ENCODE results near the gene PDC.
"Not testable (repeated sequence)": the region's sequence is repeated elsewhere in the genome, so short reads cannot be mapped to it uniquely, and the experiment has no call there.

The PDC gene

GRCh38 chr1:186479162-186479561, 18.2 kb upstream of the PDC start:
- no peaks in the 10 kb centered on the region for H3K79me1 ChIP-seq (ENCODE audit: low read length)
- H3K9ac ChIP-seq (ENCODE audit: low read length), result no peak overlapping the region
- no peak overlapping the region for H2BK5ac ChIP-seq (ENCODE audit: low read length)
- H4K5ac ChIP-seq (ENCODE audit: low read length), result no peak overlapping the region
- H3K4me2 ChIP-seq (ENCODE audit: low read length), result no peak overlapping the region
- no peak overlapping the region for H3K4me3 ChIP-seq (ENCODE audit: low read length)
- H3K4ac ChIP-seq (ENCODE audit: low read depth, low read length), result no peak overlapping the region
- peak; percentile 32 for DNase-seq
- no peak overlapping the region for H3K27ac ChIP-seq (ENCODE audit: low read depth, low read length)
- no peaks in the 10 kb centered on the region for H3K27me3 ChIP-seq (ENCODE audit: insufficient read depth, low read length, poor library complexity)
- no peaks in the 10 kb centered on the region for H3K79me2 ChIP-seq (ENCODE audit: control insufficient read depth, insufficient read depth, low read length)
- no peak overlapping the region for H2BK15ac ChIP-seq (replicated peaks; ENCODE audit: low read depth)
- H4K8ac ChIP-seq (ENCODE audit: low read depth, low read length), result no peak overlapping the region
- H3K23ac ChIP-seq (ENCODE audit: low read length), result no peak overlapping the region
- no peak overlapping the region for H2AK5ac ChIP-seq (ENCODE audit: low read length)
- H3K56ac ChIP-seq (ENCODE audit: low read length), result no peak overlapping the region
- no peaks in the 10 kb centered on the region for H3K36me3 ChIP-seq (ENCODE audit: control insufficient read depth, insufficient read depth, low read length)
- no CpG with 5 or more reads among the region's 2 CpGs for WGBS (ENCODE audit: extremely low coverage, insufficient coverage, low lambda C conversion rate)
- H3K18ac ChIP-seq (ENCODE audit: low read length), result no peak overlapping the region
- H3K4me1 ChIP-seq (ENCODE audit: control insufficient read depth, low read depth, low read length), result no peaks in the 10 kb centered on the region
- no peak overlapping the region for H2BK120ac ChIP-seq (ENCODE audit: low read depth, low read length)

- WGBS (ENCODE audit: extremely low coverage, insufficient coverage, low lambda C conversion rate), result no CpG with 5 or more reads among the region's 5 CpGs
- Histone ChIP-seq H3K4me3 (ENCODE audit: low read length) (no peak overlapping the region), H3K4me2 (ENCODE audit: low read length) (no peak overlapping the region), H4K5ac (ENCODE audit: low read length) (no peak overlapping the region), H2AK5ac (ENCODE audit: low read length) (no peak overlapping the region), H3K79me2 (ENCODE audit: control insufficient read depth, insufficient read depth, low read length) (no peaks in the 10 kb centered on the region), H3K27ac (ENCODE audit: low read depth, low read length) (no peak overlapping the region), H3K18ac (ENCODE audit: low read length) (no peak overlapping the region), H3K56ac (ENCODE audit: low read length) (no peak overlapping the region), H2BK120ac (ENCODE audit: low read depth, low read length) (no peak overlapping the region), H3K4ac (ENCODE audit: low read depth, low read length) (no peak overlapping the region), H3K27me3 (ENCODE audit: insufficient read depth, low read length, poor library complexity) (no peaks in the 10 kb centered on the region), H3K23ac (ENCODE audit: low read length) (no peak overlapping the region), H3K4me1 (ENCODE audit: control insufficient read depth, low read depth, low read length) (no peaks in the 10 kb centered on the region), H3K9ac (ENCODE audit: low read length) (no peak overlapping the region), H4K8ac (ENCODE audit: low read depth, low read length) (no peak overlapping the region), H3K36me3 (ENCODE audit: control insufficient read depth, insufficient read depth, low read length) (no peaks in the 10 kb centered on the region), H2BK5ac (ENCODE audit: low read length) (no peak overlapping the region), H2BK15ac (replicated peaks; ENCODE audit: low read depth) (no peak overlapping the region), H3K79me1 (ENCODE audit: low read length) (no peaks in the 10 kb centered on the region)
- DNase-seq, result no peak
Observed at GRCh38 chr1:186476264-186477040, 15.5 kb upstream of the PDC start.

- H3K27me3 ChIP-seq (ENCODE audit: insufficient read depth, low read length, poor library complexity), result no peaks in the 10 kb centered on the region
- no CpG with 5 or more reads among the region's 2 CpGs for whole genome bisulfite sequencing (ENCODE audit: extremely low coverage, insufficient coverage, low lambda C conversion rate)
- peak; percentile 19 for DNase-seq
- H3K79me2 ChIP-seq (ENCODE audit: control insufficient read depth, insufficient read depth, low read length), result no peaks in the 10 kb centered on the region
- no peak overlapping the region for H4K8ac ChIP-seq (ENCODE audit: low read depth, low read length)
- H3K4ac ChIP-seq (ENCODE audit: low read depth, low read length), result no peak overlapping the region
- H3K9ac ChIP-seq (ENCODE audit: low read length), result no peak overlapping the region
- no peak overlapping the region for H2BK5ac ChIP-seq (ENCODE audit: low read length)
- H4K5ac ChIP-seq (ENCODE audit: low read length), result no peak overlapping the region
- H3K23ac ChIP-seq (ENCODE audit: low read length), result no peak overlapping the region
- H3K36me3 ChIP-seq (ENCODE audit: control insufficient read depth, insufficient read depth, low read length), result no peaks in the 10 kb centered on the region
- no peaks in the 10 kb centered on the region for H3K79me1 ChIP-seq (ENCODE audit: low read length)
- H3K27ac ChIP-seq (ENCODE audit: low read depth, low read length), result no peak overlapping the region
- no peak overlapping the region for H3K18ac ChIP-seq (ENCODE audit: low read length)
- H3K4me2 ChIP-seq (ENCODE audit: low read length), result no peak overlapping the region
- H2BK15ac ChIP-seq (replicated peaks; ENCODE audit: low read depth), result no peak overlapping the region
- no peak overlapping the region for H2BK120ac ChIP-seq (ENCODE audit: low read depth, low read length)
- H2AK5ac ChIP-seq (ENCODE audit: low read length), result no peak overlapping the region
- H3K4me1 ChIP-seq (ENCODE audit: control insufficient read depth, low read depth, low read length), result no peaks in the 10 kb centered on the region
- H3K4me3 ChIP-seq (ENCODE audit: low read length), result no peak overlapping the region
- no peak overlapping the region for H3K56ac ChIP-seq (ENCODE audit: low read length)
Observed at GRCh38 chr1:186474208-186474607, 13.3 kb upstream of the PDC start.

GRCh38 chr1:186473047-186473446, 12.1 kb upstream of the PDC start:
- WGBS (ENCODE audit: extremely low coverage, insufficient coverage, low lambda C conversion rate), result no CpG with 5 or more reads among the region's 4 CpGs
- Histone ChIP-seq H3K23ac (ENCODE audit: low read length) (no peak overlapping the region), H3K18ac (ENCODE audit: low read length) (no peak overlapping the region), H3K4me2 (ENCODE audit: low read length) (no peak overlapping the region), H3K36me3 (ENCODE audit: control insufficient read depth, insufficient read depth, low read length) (no peaks in the 10 kb centered on the region), H3K4me1 (ENCODE audit: control insufficient read depth, low read depth, low read length) (no peaks in the 10 kb centered on the region), H3K4me3 (ENCODE audit: low read length) (no peak overlapping the region), H3K56ac (ENCODE audit: low read length) (no peak overlapping the region), H3K9ac (ENCODE audit: low read length) (no peak overlapping the region), H2BK120ac (ENCODE audit: low read depth, low read length) (no peak overlapping the region), H2BK5ac (ENCODE audit: low read length) (no peak overlapping the region), H2AK5ac (ENCODE audit: low read length) (no peak overlapping the region), H2BK15ac (replicated peaks; ENCODE audit: low read depth) (no peak overlapping the region), H3K79me2 (ENCODE audit: control insufficient read depth, insufficient read depth, low read length) (no peaks in the 10 kb centered on the region), H3K79me1 (ENCODE audit: low read length) (no peaks in the 10 kb centered on the region), H3K27me3 (ENCODE audit: insufficient read depth, low read length, poor library complexity) (no peaks in the 10 kb centered on the region), H4K8ac (ENCODE audit: low read depth, low read length) (no peak overlapping the region), H3K27ac (ENCODE audit: low read depth, low read length) (no peak overlapping the region), H4K5ac (ENCODE audit: low read length) (no peak overlapping the region), H3K4ac (ENCODE audit: low read depth, low read length) (no peak overlapping the region)
- DNase-seq, result no peak

GRCh38 chr1:186465946-186466345, 5.0 kb upstream of the PDC start:
- H3K56ac ChIP-seq (ENCODE audit: low read length), result no peak overlapping the region
- no peak for DNase-seq
- no peak overlapping the region for H3K4me2 ChIP-seq (ENCODE audit: low read length)
- H3K4ac ChIP-seq (ENCODE audit: low read depth, low read length), result no peak overlapping the region
- no peaks in the 10 kb centered on the region for H3K79me1 ChIP-seq (ENCODE audit: low read length)
- no peak overlapping the region for H2BK15ac ChIP-seq (replicated peaks; ENCODE audit: low read depth)
- H3K23ac ChIP-seq (ENCODE audit: low read length), result no peak overlapping the region
- no peak overlapping the region for H2BK120ac ChIP-seq (ENCODE audit: low read depth, low read length)
- no peaks in the 10 kb centered on the region for H3K79me2 ChIP-seq (ENCODE audit: control insufficient read depth, insufficient read depth, low read length)
- no peak overlapping the region for H3K27ac ChIP-seq (ENCODE audit: low read depth, low read length)
- no peak overlapping the region for H2BK5ac ChIP-seq (ENCODE audit: low read length)
- no peak overlapping the region for H4K5ac ChIP-seq (ENCODE audit: low read length)
- H3K36me3 ChIP-seq (ENCODE audit: control insufficient read depth, insufficient read depth, low read length), result no peaks in the 10 kb centered on the region
- H3K4me3 ChIP-seq (ENCODE audit: low read length), result no peak overlapping the region
- no peak overlapping the region for H4K8ac ChIP-seq (ENCODE audit: low read depth, low read length)
- no peaks in the 10 kb centered on the region for H3K27me3 ChIP-seq (ENCODE audit: insufficient read depth, low read length, poor library complexity)
- WGBS (ENCODE audit: extremely low coverage, insufficient coverage, low lambda C conversion rate), result no CpG with 5 or more reads among the region's 2 CpGs
- no peaks in the 10 kb centered on the region for H3K4me1 ChIP-seq (ENCODE audit: control insufficient read depth, low read depth, low read length)
- no peak overlapping the region for H3K18ac ChIP-seq (ENCODE audit: low read length)
- H3K9ac ChIP-seq (ENCODE audit: low read length), result no peak overlapping the region
- no peak overlapping the region for H2AK5ac ChIP-seq (ENCODE audit: low read length)

GRCh38 chr1:186465491-186465890, 4.6 kb upstream of the PDC start:
- H3K79me2 ChIP-seq (ENCODE audit: control insufficient read depth, insufficient read depth, low read length); H2BK5ac ChIP-seq (ENCODE audit: low read length); H3K27me3 ChIP-seq (ENCODE audit: insufficient read depth, low read length, poor library complexity); H4K5ac ChIP-seq (ENCODE audit: low read length); H3K18ac ChIP-seq (ENCODE audit: low read length); H4K8ac ChIP-seq (ENCODE audit: low read depth, low read length); H3K4me2 ChIP-seq (ENCODE audit: low read length); H2BK120ac ChIP-seq (ENCODE audit: low read depth, low read length); H3K4ac ChIP-seq (ENCODE audit: low read depth, low read length); H3K23ac ChIP-seq (ENCODE audit: low read length); H3K56ac ChIP-seq (ENCODE audit: low read length); H3K79me1 ChIP-seq (ENCODE audit: low read length); H3K36me3 ChIP-seq (ENCODE audit: control insufficient read depth, insufficient read depth, low read length); H2BK15ac ChIP-seq (replicated peaks; ENCODE audit: low read depth); DNase-seq; H3K4me1 ChIP-seq (ENCODE audit: control insufficient read depth, low read depth, low read length); H2AK5ac ChIP-seq (ENCODE audit: low read length); H3K27ac ChIP-seq (ENCODE audit: low read depth, low read length); H3K9ac ChIP-seq (ENCODE audit: low read length); H3K4me3 ChIP-seq (ENCODE audit: low read length): not testable (repeated sequence)

Data from mesendoderm (in vitro differentiated cells).